Breast epithelium (tissue), 3 donors: ENCODE results near the gene MAST4.

Experiments
- CTCF ChIP-seq, 3 donors: fragments of 450-650 bp; IDR thresholded peaks; one replicate each; pipeline ENCODE4 v1.5.1; 2016 to 2017; ENCODE audit warnings: antibody characterized with exemption in 3 of 3, mild to moderate bottlenecking in 3 of 3, moderate library complexity in 3 of 3
- POLR2A ChIP-seq: fragments of 450-650 bp; IDR thresholded peaks from one replicate; pipeline ENCODE4 v1.6.1; 2016; ENCODE audit warnings: antibody characterized with exemption, mild to moderate bottlenecking, moderate library complexity
- POLR2AphosphoS5 ChIP-seq, 3 donors: sonication (generic); formaldehyde crosslinking; IDR thresholded peaks; one replicate each; pipeline ENCODE4 v1.6.1; 2017; ENCODE audit warnings: antibody characterized with exemption in 3 of 3

GRCh38 chr5:66659780-66660179, 63.6 kb downstream of the MAST4 start:
- TF ChIP-seq POLR2AphosphoS5 (IDR thresholded peaks at IDR 0.05): no peak
- no peak for TF ChIP-seq CTCF (IDR thresholded peaks at IDR 0.05)
- no peak for TF ChIP-seq POLR2A
